HepG2 (cell line): ENCODE measurements around the gene LANCL2. TPM values are rescaled to one million over a fixed set of nuclear protein-coding genes. Genes with fewer than 3 reads are reported as not detected.
A peak's percentile ranks its signal among the peaks of the same experiment; 100 is the strongest.

Experiments used
- CBX5 ChIP-seq: sonication (generic); formaldehyde crosslinking; IDR thresholded peaks from 2 replicates; pipeline ENCODE4 v1.4.0; 2020; ENCODE audit warnings: missing genetic modification reagents, borderline replicate concordance
- CREBL2 ChIP-seq: sonication (generic); formaldehyde crosslinking; IDR thresholded peaks from 2 replicates; pipeline ENCODE4 v1.8.1; 2023; ENCODE audit warnings: missing genetic modification reagents, mild to moderate bottlenecking, borderline replicate concordance
- ELF1 ChIP-seq: sonication (generic); formaldehyde crosslinking; IDR thresholded peaks from 2 replicates; pipeline ENCODE4 v1.4.0; 2020; ENCODE audit warnings: missing genetic modification reagents
- ETS1 ChIP-seq: sonication (generic); formaldehyde crosslinking; IDR thresholded peaks from 2 replicates; pipeline ENCODE4 v1.4.0; 2020; ENCODE audit warnings: missing genetic modification reagents
- GATAD2A ChIP-seq: IDR thresholded peaks from 2 replicates; pipeline ENCODE4 v1.6.1; 2016
- HOMEZ ChIP-seq: IDR thresholded peaks from 2 replicates; pipeline ENCODE4 v1.6.1; 2016; ENCODE audit warnings: low read depth
- MXD3 ChIP-seq: IDR thresholded peaks from 2 replicates; pipeline ENCODE4 v1.6.1; 2016; ENCODE audit warnings: mild to moderate bottlenecking, missing biosample characterization, missing genetic modification reagents
- MXI1 ChIP-seq: IDR thresholded peaks from 3 replicates; pipeline ENCODE4 v1.6.1; 2012; ENCODE audit warnings: low read depth, low read length, inconsistent platforms, borderline replicate concordance
- NCOA1 ChIP-seq: sonication (generic); formaldehyde crosslinking; IDR thresholded peaks from 2 replicates; pipeline ENCODE4 v1.9.0; 2021; ENCODE audit warnings: missing genetic modification reagents
- ONECUT2 ChIP-seq: sonication (generic); formaldehyde crosslinking; IDR thresholded peaks from 2 replicates; pipeline ENCODE4 v1.4.0; 2020; ENCODE audit warnings: missing genetic modification reagents
- SALL2 ChIP-seq: sonication (generic); formaldehyde crosslinking; IDR thresholded peaks from 2 replicates; pipeline ENCODE4 v1.8.1; 2023; ENCODE audit warnings: mild to moderate bottlenecking, missing genetic modification reagents, inconsistent platforms
- SRY ChIP-seq: sonication (generic); formaldehyde crosslinking; IDR thresholded peaks from 2 replicates; pipeline ENCODE4 v1.8.0; 2022; ENCODE audit warnings: mild to moderate bottlenecking, missing genetic modification reagents
- TBP ChIP-seq: sonication (generic); formaldehyde crosslinking; IDR thresholded peaks from 2 replicates; pipeline ENCODE4 v1.5.0; 2020; ENCODE audit warnings: missing genetic modification reagents
- THAP11 ChIP-seq: IDR thresholded peaks from 2 replicates; pipeline ENCODE4 v1.6.1; 2016; ENCODE audit warnings: missing biosample characterization, missing genetic modification reagents
- YEATS4 ChIP-seq: sonication (generic); formaldehyde crosslinking; IDR thresholded peaks from 2 replicates; pipeline ENCODE4 v1.4.0; 2020; ENCODE audit warnings: missing genetic modification reagents, borderline replicate concordance
- ZBTB39 ChIP-seq: sonication (generic); formaldehyde crosslinking; IDR thresholded peaks from 2 replicates; pipeline ENCODE4 v1.5.0; 2020; ENCODE audit warnings: missing genetic modification reagents
- ZNF331 ChIP-seq: sonication (generic); formaldehyde crosslinking; IDR thresholded peaks from 2 replicates; pipeline ENCODE4 v1.4.0; 2020; ENCODE audit warnings: missing genetic modification reagents
- ZNF354B ChIP-seq: sonication (generic); formaldehyde crosslinking; IDR thresholded peaks from 2 replicates; pipeline ENCODE4 v1.8.0; 2022; ENCODE audit warnings: mild to moderate bottlenecking, missing genetic modification reagents
- ZNF564 ChIP-seq: sonication (generic); formaldehyde crosslinking; IDR thresholded peaks from 2 replicates; pipeline ENCODE4 v1.8.1; 2023; ENCODE audit warnings: mild to moderate bottlenecking, missing genetic modification reagents
- ZNF572 ChIP-seq: sonication (generic); formaldehyde crosslinking; IDR thresholded peaks from 2 replicates; pipeline ENCODE4 v1.5.1; 2020; ENCODE audit warnings: mild to moderate bottlenecking, missing genetic modification reagents
- ZNF709 ChIP-seq: sonication (generic); formaldehyde crosslinking; IDR thresholded peaks from 2 replicates; pipeline ENCODE4 v1.5.0; 2020; ENCODE audit warnings: mild to moderate bottlenecking, missing genetic modification reagents
- ZNF746 ChIP-seq: sonication (generic); formaldehyde crosslinking; IDR thresholded peaks from 2 replicates; pipeline ENCODE4 v1.8.0; 2022; ENCODE audit warnings: mild to moderate bottlenecking, missing genetic modification reagents
- ZNF761 ChIP-seq: sonication (generic); formaldehyde crosslinking; conservative IDR thresholded peaks from 2 replicates; pipeline ENCODE4 v1.4.0; 2020; ENCODE audit warnings: mild to moderate bottlenecking, missing genetic modification reagents
- ZNF776 ChIP-seq: sonication (generic); formaldehyde crosslinking; IDR thresholded peaks from 2 replicates; pipeline ENCODE4 v1.4.0; 2020; ENCODE audit warnings: mild to moderate bottlenecking, missing genetic modification reagents
- ZSCAN22 ChIP-seq: sonication (generic); formaldehyde crosslinking; IDR thresholded peaks from 2 replicates; pipeline ENCODE4 v1.4.0; 2020; ENCODE audit warnings: mild to moderate bottlenecking, missing genetic modification reagents
- ZSCAN9 ChIP-seq: IDR thresholded peaks from 2 replicates; pipeline ENCODE4 v1.6.1; 2016; ENCODE audit warnings: borderline replicate concordance
- polyA plus RNA-seq, 8 experiments: library from polyadenylated mRNA; depleted of rRNA in 3 of 8; stranded (reverse) in 7 of 8; unstranded in 1 of 8; fragments of >200 nt; fragmentation: Illumina TruSeq in 4 of 8; extraction: Trizol in 4 of 8; gene quantifications; 2 replicates each; pipeline versions ENCODE4 v1.2.1 to v1.2.3, GENCODE V29; 2011 to 2016; ENCODE audit warnings: low read depth in 4 of 8, missing spikeins in 1 of 8, mixed read lengths in 1 of 8; ENCODE audit not compliant: insufficient read depth in 1 of 8
- total RNA-seq, 5 experiments: library from RNA; depleted of rRNA; stranded (reverse); fragments of >200 nt; fragmentation: Illumina TruSeq; extraction: Trizol; gene quantifications; 2 replicates each; pipeline ENCODE4 v1.2.3, GENCODE V29; 2016; ENCODE audit warnings: low read depth in 1 of 5

Gene LANCL2
- total and polyA plus RNA-seq, 2 of the 13 experiments (the other 11 are each of a cell fraction or from before 2014, with no cell fraction given) = 10.0 to 13.8 TPM

GRCh38 chr7:55365675-55366460 lies 731 bp downstream of the LANCL2 start (continued):
- TF ChIP-seq ONECUT2 (CRISPR knock-in tag) (peak; percentile 9; the same call in 1 of the 2 replicates), HOMEZ (CRISPR knock-in tag) (peak; percentile 19; the same call in 1 of the 2 replicates), ELF1 (peak; percentile 71), ZSCAN9 (CRISPR knock-in tag) (peak; percentile 48; the same call in 1 of the 2 replicates), ETS1 (CRISPR knock-in tag) (0 out of 2 replicates have a peak, but pooled peaks have one; percentile 42), ZNF572 (peak; percentile 37; the same call in 1 of the 2 replicates), ZNF331 (CRISPR knock-in tag) (peak; percentile 52; the same call in 1 of the 2 replicates), GATAD2A (no peak; the same call in 1 of the 2 replicates), ZNF776 (CRISPR knock-in tag) (peak; percentile 92), ZNF709 (peak; percentile 39; the same call in 1 of the 2 replicates), SALL2 (CRISPR knock-in tag) (peak; percentile 89; the same call in 1 of the 2 replicates), THAP11 (CRISPR knock-in tag) (peak; percentile 92), ZNF761 (CRISPR knock-in tag) (peak; percentile 10; the same call in 1 of the 2 replicates), ZNF564 (CRISPR knock-in tag) (peak; percentile 39; the same call in 1 of the 2 replicates), CBX5 (CRISPR knock-in tag) (peak; percentile 25), CREBL2 (CRISPR knock-in tag) (0 out of 2 replicates have a peak, but pooled peaks have one; percentile 12), NCOA1 (CRISPR knock-in tag) (peak; percentile 80; the same call in 1 of the 2 replicates), TBP (CRISPR knock-in tag) (no peak), ZNF746 (peak; percentile 59; the same call in 1 of the 2 replicates), MXI1 (no peak; the same call in 2 of the 3 replicates), SRY (peak; percentile 88), ZSCAN22 (CRISPR knock-in tag) (no peak), ZNF354B (CRISPR knock-in tag) (0 out of 2 replicates have a peak, but pooled peaks have one; percentile 71), MXD3 (peak; percentile 19), YEATS4 (CRISPR knock-in tag) (peak; percentile 82; the same call in 1 of the 2 replicates), ZBTB39 (no peak; the same call in 1 of the 2 replicates)
